EH (cell line): ENCODE data around the gene B3GALT6.

ENCODE experiments used
- DNase-seq: peaks from one replicate; pipeline ENCODE4 v3.0.0-alpha.2; 2015; ENCODE audit warnings: low read depth

B3GALT6 gene

DNA sequence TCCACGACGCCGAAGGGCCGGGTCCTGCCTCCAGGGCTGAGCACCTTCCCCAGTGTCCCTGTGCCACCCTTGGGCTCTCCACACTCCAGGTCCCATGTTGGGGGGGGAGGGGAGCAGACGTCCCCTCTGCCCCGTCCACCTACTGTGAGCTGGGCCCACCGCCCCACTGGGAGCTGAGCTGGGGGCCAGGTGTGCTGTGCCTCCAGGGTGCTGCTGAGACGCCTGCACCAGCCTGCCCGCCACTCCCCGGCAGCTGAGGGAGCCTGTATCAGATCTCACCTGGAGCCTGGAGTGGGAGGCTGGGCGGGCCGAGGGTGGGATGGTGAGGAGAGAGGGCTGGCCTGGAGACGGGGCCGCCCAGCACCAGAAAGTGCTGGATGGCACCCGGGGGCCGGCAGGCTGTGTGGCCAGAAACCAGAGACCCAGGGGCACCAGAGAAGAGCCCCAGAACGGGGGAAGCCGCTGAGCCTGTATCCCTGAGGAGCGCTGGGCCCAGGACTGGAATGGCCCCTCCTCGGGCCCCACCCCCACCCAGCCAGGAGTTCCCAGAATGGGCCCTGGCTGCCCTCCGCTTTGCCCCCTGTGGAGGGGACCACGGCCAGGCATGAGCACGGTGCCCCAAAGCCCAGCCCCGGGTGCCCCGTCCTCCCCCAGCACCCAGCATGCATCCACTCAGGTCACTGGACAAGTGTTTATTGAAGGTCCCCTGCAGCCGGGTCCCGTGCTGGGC lies 29.0 kb upstream of the B3GALT6 start:
- no peak for DNase-seq

GRCh38 chr1:1203561-1204424 lies 28.2 kb upstream of the B3GALT6 start:
- no peak for DNase-seq

DNA sequence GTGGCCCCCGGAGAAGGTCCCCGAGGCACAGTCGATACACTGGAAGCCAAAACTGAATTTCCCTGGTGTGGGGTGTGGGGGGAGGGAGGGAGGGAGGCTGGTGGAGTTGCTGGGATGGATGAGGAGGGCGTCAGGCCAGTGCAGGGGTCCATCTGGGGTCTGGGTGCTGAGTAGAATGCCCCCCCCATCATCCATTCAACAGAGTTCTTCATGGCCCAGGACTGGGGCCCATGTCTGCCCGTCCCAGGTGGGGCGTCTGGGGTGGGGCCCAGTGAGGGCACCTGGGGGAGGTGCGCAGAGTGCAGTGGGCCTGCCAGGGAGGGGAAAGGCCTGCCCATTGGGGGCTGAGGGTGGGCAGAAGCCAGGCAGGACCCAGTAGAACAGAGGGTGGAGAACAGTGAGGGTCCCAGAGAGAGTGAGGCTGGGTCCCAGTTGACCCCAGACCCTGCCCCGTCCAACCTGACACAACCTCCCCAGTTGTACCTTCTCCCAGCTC lies 27.6 kb upstream of the B3GALT6 start:
- no peak for DNase-seq

GRCh38 chr1:1204998-1205768 lies 26.9 kb upstream of the B3GALT6 start:
- DNase-seq = no peak

DNA sequence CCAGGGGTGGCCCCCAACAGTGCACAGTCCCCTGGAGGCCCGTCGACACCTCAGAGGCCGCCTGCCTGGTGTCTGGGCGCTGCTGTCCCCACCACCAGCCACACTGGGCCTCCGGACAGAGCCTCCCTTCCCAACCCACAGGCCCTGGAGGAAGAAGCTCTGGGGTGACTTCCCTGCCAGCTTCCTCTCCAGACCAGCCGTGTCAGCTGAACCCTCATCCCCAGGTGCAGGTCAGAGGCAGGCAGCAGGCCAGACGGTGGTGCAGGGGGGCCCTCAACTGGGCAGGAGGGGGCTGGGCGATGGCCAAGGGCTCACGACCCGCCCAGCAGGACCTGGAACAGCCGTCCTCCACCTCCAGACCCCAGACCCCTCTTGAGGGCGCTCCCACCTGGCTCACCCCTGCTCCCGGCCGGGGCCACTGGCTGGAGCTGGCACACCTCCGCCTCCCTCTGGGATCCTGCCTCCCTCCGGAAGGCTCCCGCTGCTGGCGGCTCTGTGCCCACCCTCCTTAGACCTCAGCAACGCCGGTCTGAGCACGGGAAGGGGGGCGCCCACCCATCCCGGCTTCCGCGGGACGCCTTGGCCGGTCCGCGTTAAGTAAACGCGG lies 26.2 kb upstream of the B3GALT6 start:
- DNase-seq = no peak

DNA sequence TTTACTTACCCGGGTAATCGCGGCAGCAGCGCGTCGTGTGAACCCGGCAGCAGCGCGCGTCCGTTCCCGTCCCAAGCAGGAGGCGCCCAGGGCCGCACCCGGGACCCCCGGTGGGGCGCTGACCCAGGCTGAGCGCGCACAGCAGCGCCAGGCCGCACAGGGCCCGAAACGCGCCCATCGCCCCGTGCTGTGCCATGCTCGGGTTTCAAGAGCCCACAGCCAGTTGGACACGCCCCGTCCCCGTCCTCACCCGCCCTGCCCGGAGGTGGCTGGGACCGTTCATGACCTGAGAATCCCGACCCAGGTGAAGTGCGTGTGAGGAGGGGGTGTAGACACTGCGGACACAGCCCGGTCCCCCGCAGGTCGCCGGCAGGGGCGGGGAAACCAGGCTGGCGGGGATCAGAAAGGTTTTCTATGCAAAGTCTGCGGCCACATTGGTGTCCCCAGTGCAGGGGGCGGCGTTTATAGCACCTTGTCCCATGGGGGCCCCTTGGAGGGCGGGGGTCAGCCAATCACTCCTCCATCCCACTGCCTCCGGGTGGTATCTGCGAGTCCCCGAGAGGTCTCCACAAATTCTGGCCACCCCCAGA lies 25.6 kb upstream of the B3GALT6 start, which contains the start of gene TNFRSF18:
TNFRSF18 (minus strand) TSS at position 217 of the 590 bp plus-strand sequence; CDS start at position 196, 21 bp downstream.
- DNase-seq = no peak

GRCh38 chr1:1206966-1207531 lies 25.0 kb upstream of the B3GALT6 start:
- no peak for DNase-seq

DNA sequence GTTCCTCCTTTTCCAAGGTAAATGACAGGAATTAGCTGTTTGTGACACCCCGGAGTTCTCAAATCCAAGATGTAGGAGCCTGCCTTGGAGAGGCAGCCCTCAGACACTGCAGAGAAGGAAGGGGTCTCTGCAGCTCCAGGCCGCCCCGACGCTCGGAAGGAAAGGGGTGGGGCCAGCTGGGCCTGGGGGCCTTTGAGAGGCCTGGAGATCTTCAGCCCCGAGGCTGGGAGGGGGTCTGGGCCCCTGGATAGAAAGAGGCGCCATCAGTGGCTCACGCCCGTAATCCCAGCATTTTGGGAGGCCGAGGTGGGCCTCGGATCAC lies 24.5 kb upstream of the B3GALT6 start:
- DNase-seq = no peak

GRCh38 chr1:1208713-1209433 lies 23.2 kb upstream of the B3GALT6 start:
- DNase-seq = no peak

DNA sequence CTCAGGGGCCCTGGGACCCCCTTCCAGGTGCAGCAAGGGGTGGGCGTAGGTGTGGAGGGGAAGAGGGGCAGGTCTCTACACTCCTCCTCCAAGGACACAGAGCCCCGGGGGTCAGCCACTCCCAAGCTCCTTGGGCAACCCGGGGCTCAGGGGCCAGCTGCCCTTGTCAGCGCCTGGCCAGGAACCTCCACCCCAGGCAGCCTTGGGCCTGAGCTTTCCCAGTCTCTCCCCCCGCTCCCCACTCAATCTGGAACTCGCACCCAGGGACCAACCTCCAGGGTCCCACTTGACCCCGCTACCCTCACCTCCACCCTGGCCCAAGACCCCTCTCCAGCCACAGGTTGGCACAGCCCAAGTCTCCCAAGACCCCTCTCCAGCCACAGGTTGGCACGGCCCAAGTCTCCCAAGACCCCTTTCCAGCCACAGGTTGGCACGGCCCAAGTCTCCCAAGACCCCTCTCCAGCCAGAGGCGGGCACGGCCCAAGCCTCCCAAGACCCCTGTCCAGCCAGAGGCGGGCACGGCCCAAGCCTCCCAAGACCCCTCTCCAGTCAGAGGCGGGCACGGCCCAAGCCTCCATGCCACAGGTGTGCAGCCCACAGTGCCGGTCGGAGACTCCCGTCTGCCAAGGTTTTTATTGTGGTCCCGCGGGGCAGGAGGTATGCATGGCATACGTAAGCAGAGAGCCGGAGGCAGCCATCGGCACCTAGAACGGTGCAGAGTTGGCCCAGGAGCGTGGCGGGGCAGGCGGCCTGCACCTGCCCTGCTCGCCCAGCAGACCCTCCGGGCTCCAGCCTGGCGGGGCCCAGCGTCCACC lies 21.1 kb upstream of the B3GALT6 start:
- DNase-seq = no peak

- no peak for DNase-seq
Observed at GRCh38 chr1:1211541-1212441, 20.2 kb upstream of the B3GALT6 start.

GRCh38 chr1:1212780-1213344 lies 19.2 kb upstream of the B3GALT6 start:
- DNase-seq = no peak

DNA sequence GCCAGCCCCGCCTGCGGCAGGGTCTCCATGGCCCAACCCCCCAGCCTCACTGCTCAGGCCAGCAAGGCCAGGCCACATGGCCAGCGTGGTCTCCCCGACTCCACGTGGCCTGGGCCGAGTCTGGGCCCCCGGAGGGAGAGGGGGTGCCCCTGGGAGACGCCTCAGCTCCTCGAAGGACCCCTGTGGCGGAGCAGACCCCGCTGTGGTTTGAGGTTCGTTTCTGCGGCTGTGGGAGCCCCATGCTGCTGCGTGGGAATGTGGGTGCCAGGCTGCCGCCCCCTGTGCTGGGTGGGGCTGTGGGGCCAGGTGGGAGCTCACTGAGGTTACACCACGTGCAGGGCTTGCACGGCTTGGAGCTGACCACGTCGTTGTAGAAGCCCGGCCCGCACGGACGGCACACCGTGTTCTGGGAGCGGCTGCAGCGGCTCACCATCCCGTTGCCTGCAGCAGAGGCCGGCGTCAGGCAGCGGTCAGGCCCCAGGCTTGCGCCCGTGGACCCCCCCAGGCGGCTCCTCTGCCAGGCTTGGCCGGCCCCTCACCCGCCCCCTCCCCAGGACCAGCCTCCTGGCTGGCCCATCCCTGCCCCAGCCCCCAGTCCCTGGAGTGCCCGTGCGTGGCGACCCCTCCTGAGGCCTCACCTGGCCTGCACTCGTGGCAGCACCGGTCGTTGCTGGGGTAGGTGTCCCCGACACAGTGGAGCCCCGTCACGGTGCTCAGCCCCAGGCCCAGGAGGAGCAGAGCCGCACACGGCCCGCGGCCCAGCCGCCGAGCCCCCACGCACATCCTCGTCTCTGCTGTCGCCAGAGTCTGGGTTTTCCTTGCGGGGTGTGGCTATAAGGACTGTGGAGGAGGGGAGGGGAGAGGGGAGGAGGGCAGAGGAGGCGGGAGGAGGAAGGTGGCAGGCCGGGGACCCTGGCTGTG lies 18.4 kb upstream of the B3GALT6 start, which contains the start of gene TNFRSF4:
TNFRSF4 (minus strand) TSS at position 809 of the 921 bp plus-strand sequence; CDS start at position 783, 26 bp downstream.
- no peak for DNase-seq

- no peak for DNase-seq
Observed at GRCh38 chr1:1215080-1215676, 16.9 kb upstream of the B3GALT6 start.

- DNase-seq = no peak
Observed at GRCh38 chr1:1215881-1216605, 16.0 kb upstream of the B3GALT6 start.
